Cardiac muscle cell (in vitro differentiated cells and primary cell): ENCODE data around the gene TTC28. TPM values are rescaled to one million over a fixed set of nuclear protein-coding genes. Genes with fewer than 3 reads are reported as not detected.
A peak's percentile ranks its signal among the peaks of the same experiment; 100 is the strongest.
"Not testable (repeated sequence)": the region's sequence is repeated elsewhere in the genome, so short reads cannot be mapped to it uniquely, and the experiment has no call there.

ENCODE experiments used
- DNase-seq, 2 donors: peaks; one replicate each; pipeline versions ENCODE4 v3.0.0 to v3.0.0-alpha.2; 2010 to 2017; ENCODE audit warnings: low read depth in 1 of 2, low spot score in 1 of 2
- H3K27ac ChIP-seq: fragments of 200-600 bp; sonication (generic); 2 replicates; pipeline ENCODE4 v1.5.1; 2016
- H3K27me3 ChIP-seq: fragments of 200-600 bp; sonication (generic); 2 replicates; pipeline ENCODE4 v1.6.0; 2016; ENCODE audit warnings: control low read depth
- H3K36me3 ChIP-seq: fragments of 200-600 bp; sonication (generic); 2 replicates; pipeline ENCODE4 v1.5.1; 2016; ENCODE audit warnings: control low read depth
- H3K4me1 ChIP-seq: fragments of 200-600 bp; sonication (generic); 2 replicates; pipeline ENCODE4 v1.8.1; 2017; ENCODE audit warnings: low read depth, mild to moderate bottlenecking, mixed run types
- H3K4me3 ChIP-seq: fragments of 200-600 bp; sonication (generic); 2 replicates; pipeline ENCODE4 v1.5.1; 2016; ENCODE audit warnings: mild to moderate bottlenecking
- H3K9me3 ChIP-seq: fragments of 200-600 bp; sonication (generic); 2 replicates; pipeline ENCODE4 v1.5.1; 2017; ENCODE audit warnings: low read depth, mild to moderate bottlenecking, control low read depth
- polyA plus RNA-seq: library from polyadenylated mRNA; unstranded; fragments of >200 nt; fragmentation: Nextera tagmentation; extraction: Ambion mirVana; gene quantifications from 2 replicates; pipeline ENCODE4 v1.2.1, GENCODE V29; 2016
- total RNA-seq: library from RNA; depleted of rRNA; stranded (reverse); fragments of >200 nt; gene quantifications from 2 replicates; pipeline ENCODE4 v1.2.3, GENCODE V29; 2016
- TF ChIP-seq, protein P1 (sequence below): IDR thresholded peaks from 2 replicates; pipeline ENCODE4 v1.5.1; 2012; ENCODE audit warnings: low read depth, mild to moderate bottlenecking, low read length

TTC28 gene
- total and polyA plus RNA-seq, 2 experiments from 2014 or later = 27.3 to 109 TPM

DNA sequence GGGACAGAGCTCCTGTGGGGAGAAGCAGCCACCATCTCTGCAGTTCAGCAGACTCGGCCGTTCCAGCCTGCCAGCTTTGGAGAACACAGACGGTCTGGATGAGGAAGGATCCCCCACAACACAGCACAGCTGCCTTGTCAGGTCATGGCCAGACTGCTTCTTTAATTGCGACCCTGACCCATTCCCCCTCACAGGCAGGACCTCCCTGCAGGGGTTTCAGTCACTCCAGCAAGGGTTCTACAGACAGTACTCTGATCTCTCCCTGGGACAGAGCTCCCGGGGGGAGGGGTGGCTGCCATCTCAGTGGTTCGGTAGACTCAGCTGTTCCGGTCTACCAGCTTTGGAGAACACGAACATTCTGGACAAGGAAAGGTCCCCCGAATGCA lies 173.5 kb downstream of the TTC28 start:
- DNase-seq = no peak
- TF ChIP-seq, protein P1, sequence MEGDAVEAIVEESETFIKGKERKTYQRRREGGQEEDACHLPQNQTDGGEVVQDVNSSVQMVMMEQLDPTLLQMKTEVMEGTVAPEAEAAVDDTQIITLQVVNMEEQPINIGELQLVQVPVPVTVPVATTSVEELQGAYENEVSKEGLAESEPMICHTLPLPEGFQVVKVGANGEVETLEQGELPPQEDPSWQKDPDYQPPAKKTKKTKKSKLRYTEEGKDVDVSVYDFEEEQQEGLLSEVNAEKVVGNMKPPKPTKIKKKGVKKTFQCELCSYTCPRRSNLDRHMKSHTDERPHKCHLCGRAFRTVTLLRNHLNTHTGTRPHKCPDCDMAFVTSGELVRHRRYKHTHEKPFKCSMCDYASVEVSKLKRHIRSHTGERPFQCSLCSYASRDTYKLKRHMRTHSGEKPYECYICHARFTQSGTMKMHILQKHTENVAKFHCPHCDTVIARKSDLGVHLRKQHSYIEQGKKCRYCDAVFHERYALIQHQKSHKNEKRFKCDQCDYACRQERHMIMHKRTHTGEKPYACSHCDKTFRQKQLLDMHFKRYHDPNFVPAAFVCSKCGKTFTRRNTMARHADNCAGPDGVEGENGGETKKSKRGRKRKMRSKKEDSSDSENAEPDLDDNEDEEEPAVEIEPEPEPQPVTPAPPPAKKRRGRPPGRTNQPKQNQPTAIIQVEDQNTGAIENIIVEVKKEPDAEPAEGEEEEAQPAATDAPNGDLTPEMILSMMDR = no peak
- Histone ChIP-seq H3K27ac (no peak overlapping the region), H3K27me3 (no peaks in the 10 kb centered on the region), H3K4me1 (no peaks in the 10 kb centered on the region), H3K4me3 (no peak overlapping the region), H3K9me3 (no peaks in the 10 kb centered on the region), H3K36me3 (no peaks in the 10 kb centered on the region)

DNA sequence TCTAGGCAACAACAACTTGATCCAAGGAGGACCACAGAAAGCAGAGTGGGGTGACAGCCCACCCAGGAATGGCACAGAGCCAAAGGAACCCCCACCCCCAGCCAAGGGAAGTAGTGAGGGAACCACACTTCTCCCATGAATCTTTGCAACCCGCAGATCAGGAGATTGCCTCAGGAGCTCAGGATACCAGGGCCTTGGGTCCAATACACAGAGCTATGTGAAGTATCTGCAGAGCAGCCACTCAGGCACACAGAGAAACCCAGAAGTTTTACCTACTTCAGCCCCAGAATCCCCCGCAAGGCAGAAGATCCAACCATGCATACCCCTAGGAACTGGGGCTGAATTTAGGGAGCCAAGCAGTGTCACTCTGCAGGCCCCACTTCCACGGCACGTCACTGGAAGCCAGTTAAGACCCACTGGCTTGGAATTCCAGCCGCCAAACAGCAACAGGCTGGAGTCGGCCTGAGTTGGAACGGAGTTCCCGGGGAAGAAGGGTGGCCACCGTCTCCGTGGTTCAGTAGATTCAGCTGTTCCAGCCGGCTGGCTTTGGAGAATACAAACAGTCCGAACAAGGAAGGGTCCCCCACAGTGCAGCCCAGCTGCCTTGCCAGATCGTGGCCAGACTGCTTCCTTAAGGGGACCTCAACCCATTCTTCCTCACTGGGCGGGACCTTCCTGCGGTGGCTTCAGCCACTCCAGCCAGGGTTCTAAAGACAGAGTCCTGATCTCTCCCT lies 174.1 kb downstream of the TTC28 start:
- DNase-seq = peak in 1 of 2 donors; percentile 14
- H3K27ac ChIP-seq = no peak overlapping the region

DNA sequence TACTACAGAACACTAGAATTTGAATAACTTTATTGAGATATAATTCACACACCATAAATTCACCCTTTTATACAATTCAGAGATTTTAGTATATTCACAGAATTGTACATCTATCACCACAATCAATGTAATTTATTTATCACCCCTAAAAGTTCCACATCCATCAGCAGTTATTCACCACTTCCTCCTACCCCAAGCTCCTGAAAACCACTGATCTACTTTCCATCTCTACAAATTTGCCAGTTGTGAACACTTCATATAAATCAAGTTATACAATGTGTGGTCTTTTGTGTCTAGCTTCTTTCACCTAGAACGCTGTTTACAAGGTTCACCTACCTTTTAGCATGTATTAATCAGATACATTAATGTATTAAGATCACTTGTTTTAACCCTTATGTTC lies 179.6 kb downstream of the TTC28 start:
- Histone ChIP-seq H3K9me3 (no peaks in the 10 kb centered on the region), H3K36me3 (no peaks in the 10 kb centered on the region), H3K27me3 (no peaks in the 10 kb centered on the region), H3K4me3 (no peak overlapping the region), H3K27ac (no peak overlapping the region), H3K4me1 (no peaks in the 10 kb centered on the region)
- no peak for DNase-seq
- TF ChIP-seq, protein P1 = no peak

More for the DNA sequence above, 174.1 kb downstream of the TTC28 start:
- no peaks in the 10 kb centered on the region for H3K4me1 ChIP-seq
- TF ChIP-seq, protein P1 = no peak
- H3K27me3 ChIP-seq = no peaks in the 10 kb centered on the region
- no peak overlapping the region for H3K4me3 ChIP-seq
- no peaks in the 10 kb centered on the region for H3K9me3 ChIP-seq
- H3K36me3 ChIP-seq = no peaks in the 10 kb centered on the region

DNA sequence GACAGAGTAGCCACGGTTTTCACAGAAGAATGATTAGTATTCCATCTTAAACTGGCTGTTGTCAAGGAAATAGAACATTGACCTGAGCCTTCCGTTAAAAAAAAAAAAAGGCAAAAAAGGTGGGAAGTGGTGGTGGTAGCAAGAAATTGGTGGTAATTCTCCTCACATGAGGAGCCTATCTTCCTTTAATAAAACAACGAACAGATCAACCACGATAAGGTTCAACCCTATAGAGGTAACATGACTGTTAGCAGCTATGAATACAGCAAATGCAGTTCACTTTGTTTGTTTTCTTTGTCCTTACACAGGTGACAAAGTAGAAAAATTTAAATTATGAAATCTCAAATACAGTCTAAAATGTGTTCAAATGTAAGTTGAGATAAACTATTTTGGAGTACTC lies 181.6 kb downstream of the TTC28 start:
- Histone ChIP-seq H3K4me1 (no peaks in the 10 kb centered on the region), H3K27me3 (no peaks in the 10 kb centered on the region), H3K27ac (no peak overlapping the region), H3K36me3 (no peaks in the 10 kb centered on the region), H3K4me3 (no peak overlapping the region), H3K9me3 (no peaks in the 10 kb centered on the region)
- no peak for DNase-seq
- TF ChIP-seq, protein P1 = no peak

DNA sequence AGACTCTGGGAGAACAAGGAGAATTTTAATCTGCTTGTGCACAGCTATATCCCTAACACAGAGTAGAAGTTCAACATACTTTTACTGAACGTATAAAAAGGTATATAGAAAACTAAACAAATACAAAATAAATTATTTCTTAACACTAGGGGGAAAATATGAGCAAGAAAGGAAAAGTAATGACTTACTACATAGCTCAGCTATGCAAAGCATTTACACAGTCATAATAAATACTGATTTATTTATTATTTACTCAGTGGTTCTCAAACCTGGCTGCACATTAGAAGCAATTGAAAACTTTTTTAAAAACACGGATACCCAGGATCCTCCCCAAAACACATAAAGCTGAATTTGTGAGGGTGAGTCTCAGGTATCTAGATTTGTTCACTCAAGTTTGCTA lies 182.5 kb downstream of the TTC28 start:
- Histone ChIP-seq H3K4me3 (no peak overlapping the region), H3K4me1 (no peaks in the 10 kb centered on the region), H3K9me3 (no peaks in the 10 kb centered on the region), H3K27ac (no peak overlapping the region), H3K27me3 (no peaks in the 10 kb centered on the region), H3K36me3 (no peaks in the 10 kb centered on the region)
- DNase-seq = no peak
- TF ChIP-seq, protein P1 = no peak

DNA sequence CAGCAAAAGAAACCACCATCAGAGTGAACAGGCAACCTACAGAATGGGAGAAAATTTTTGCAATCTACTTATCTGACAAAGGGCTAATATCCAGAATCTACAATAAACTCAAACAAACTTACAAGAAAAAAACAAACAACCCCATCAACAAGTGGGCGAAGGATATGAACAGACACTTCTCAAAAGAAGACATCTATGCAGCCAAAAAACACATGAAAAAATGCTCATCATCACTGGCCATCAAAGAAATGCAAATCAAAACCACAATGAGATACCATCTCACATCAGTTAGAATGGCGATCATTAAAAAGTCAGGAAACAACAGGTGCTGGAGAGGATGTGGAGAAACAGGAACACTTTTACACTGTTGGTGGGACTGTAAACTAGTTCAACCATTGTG lies 188.4 kb downstream of the TTC28 start:
- H3K36me3 ChIP-seq, H3K4me3 ChIP-seq, H3K27ac ChIP-seq, DNase-seq, H3K4me1 ChIP-seq, H3K27me3 ChIP-seq, H3K9me3 ChIP-seq: not testable (repeated sequence)
